Activated naive CD4-positive, alpha-beta T cell treated with anti-CD3 and anti-CD28 coated beads, Interleukin-2, amount 50 U/mL, for 72 hours (primary cell): ENCODE results near the gene FBXO24. TPM values are rescaled to one million over a fixed set of nuclear protein-coding genes. Genes with fewer than 3 reads are reported as not detected.

Experiments
- ATAC-seq, 2 donors: fragments of 150-1000 bp; cut with Tn5 transposase; 2 replicates each; pipeline ENCODE4 v1.10.0; 2021; ENCODE audit warnings: mild to moderate bottlenecking in 2 of 2, moderate library complexity in 2 of 2
- DNase-seq, 2 donors: peaks; one replicate each; pipeline ENCODE4 v3.0.0; 2021 to 2022; ENCODE audit warnings: low spot score in 2 of 2
- H3K27ac Mint-ChIP-seq, 2 donors: one replicate each; pipeline ENCODE4 v1.8.0; 2022; ENCODE audit warnings: mild to moderate bottlenecking in 2 of 2, mixed read lengths in 2 of 2
- H3K36me3 Mint-ChIP-seq, 2 donors: one replicate each; pipeline ENCODE4 v1.8.0; 2022; ENCODE audit warnings: mixed read lengths in 2 of 2
- H3K9me3 Mint-ChIP-seq, 2 donors: one replicate each; pipeline ENCODE4 v1.8.0; 2022; ENCODE audit warnings: mixed read lengths in 2 of 2
- total RNA-seq, 2 donors: library from RNA; stranded (reverse); gene quantifications; one replicate each; pipeline ENCODE4 v1.2.3, GENCODE V29; 2022

FBXO24 gene
- total RNA-seq, 2 donors from 2014 or later = 1.9 to 4.0 TPM

GRCh38 chr7:100620239-100620638, 34.1 kb downstream of the FBXO24 start:
- ATAC-seq = no peak
- Mint-ChIP-seq H3K27ac (no peak overlapping the region), H3K9me3 (no peaks in the 10 kb centered on the region), H3K36me3 (peaks cover 0 to 5% of the 10 kb centered on the region in 2 donors)
- DNase-seq = no peak

DNA sequence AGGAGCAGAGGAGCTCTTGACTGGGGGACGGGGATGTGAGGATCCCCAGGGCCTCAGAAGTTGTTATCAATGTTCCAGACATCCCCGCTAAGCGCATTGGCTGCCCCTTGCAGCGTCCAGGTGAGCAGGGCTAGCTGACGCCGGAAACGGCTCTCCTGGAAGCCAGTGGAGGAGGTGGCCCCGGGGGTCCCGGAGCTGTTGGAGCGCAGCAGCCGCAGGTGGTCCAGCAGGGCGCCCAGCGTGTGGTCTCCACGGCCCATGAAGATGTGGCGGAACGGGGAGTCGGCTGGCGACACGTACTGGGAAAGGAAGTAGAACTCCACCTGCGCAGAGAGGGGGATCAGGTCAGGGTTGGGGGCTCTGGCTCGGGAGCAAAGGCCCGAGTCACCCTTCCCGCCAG, 34.7 kb downstream of the FBXO24 start:
- Mint-ChIP-seq H3K27ac (peak overlapping the region in 1 of 2 donors; percentile 56), H3K36me3 (peaks cover 0 to 5% of the 10 kb centered on the region in 2 donors), H3K9me3 (no peaks in the 10 kb centered on the region)
- ATAC-seq (no peak), DNase-seq (no peak)

DNA sequence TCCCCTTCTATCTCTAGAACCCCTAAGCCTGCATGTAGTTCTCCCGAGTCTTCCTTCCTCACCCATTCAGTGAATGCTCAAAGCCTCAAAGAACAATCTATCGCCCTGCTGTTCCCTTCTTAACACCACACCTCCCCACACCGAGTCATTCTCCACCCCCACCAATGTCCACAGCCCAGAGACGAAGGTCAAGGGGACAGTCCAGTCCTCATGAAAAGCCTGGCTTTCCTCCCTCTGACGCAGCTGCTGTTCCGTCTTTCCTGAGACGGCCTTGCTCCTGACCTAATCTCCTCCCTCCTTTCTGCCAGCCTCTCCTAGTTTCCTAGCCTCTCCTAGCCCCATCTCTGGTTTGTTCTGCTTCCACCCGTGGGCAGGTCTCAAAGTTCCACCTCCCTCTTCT, 35.4 kb downstream of the FBXO24 start:
- Mint-ChIP-seq H3K9me3 (no peaks in the 10 kb centered on the region), H3K27ac (peak overlapping the region in 1 of 2 donors; percentile 1), H3K36me3 (peaks cover 0 to 5% of the 10 kb centered on the region in 2 donors)
- ATAC-seq (no peak), DNase-seq (no peak)

- no peaks in the 10 kb centered on the region for H3K9me3 Mint-ChIP-seq
- peaks cover 0 to 10% of the 10 kb centered on the region in 2 donors for H3K36me3 Mint-ChIP-seq
- no peak for ATAC-seq
- peak overlapping the region in 1 of 2 donors; percentile 4 for H3K27ac Mint-ChIP-seq
- DNase-seq = no peak
These were observed 38.1 kb downstream of the FBXO24 start for GRCh38 chr7:100623951-100624824.

DNA sequence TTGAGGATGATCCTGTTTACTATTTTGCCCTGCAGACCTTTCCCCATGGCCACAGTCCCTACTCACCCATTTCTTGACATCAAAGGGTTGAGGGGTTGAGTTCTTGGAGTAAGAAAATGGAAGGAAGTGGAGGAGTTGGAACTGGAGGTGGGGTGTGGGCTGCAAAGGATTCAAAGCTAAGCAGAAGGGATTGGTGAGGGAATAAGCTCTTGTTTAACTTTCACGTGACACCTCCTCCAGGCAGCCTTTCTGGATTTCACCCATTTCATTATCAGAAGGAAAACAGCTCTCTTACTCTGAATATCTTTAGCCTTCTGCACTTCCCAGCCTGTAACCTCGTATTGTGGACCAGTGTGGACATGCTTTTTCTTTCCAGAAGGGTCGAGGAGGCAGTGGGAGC, 39.9 kb downstream of the FBXO24 start:
- H3K36me3 Mint-ChIP-seq = peaks cover 0 to 10% of the 10 kb centered on the region in 2 donors
- peak overlapping the region in 1 of 2 donors; percentile 65 for H3K27ac Mint-ChIP-seq
- ATAC-seq (no peak), DNase-seq (no peak)
- no peaks in the 10 kb centered on the region for H3K9me3 Mint-ChIP-seq

GRCh38 chr7:100626530-100627237, 40.6 kb downstream of the FBXO24 start:
- DNase-seq = peak; percentile 79 to 81
- peak overlapping the region; percentile 50 to 65 for H3K27ac Mint-ChIP-seq
- ATAC-seq = peak; percentile 98 to 99
- H3K36me3 Mint-ChIP-seq = peaks cover 0 to 10% of the 10 kb centered on the region in 2 donors
- H3K9me3 Mint-ChIP-seq = no peaks in the 10 kb centered on the region

GRCh38 chr7:100627238-100627549, 41.1 kb downstream of the FBXO24 start:
- peak overlapping the region in 1 of 2 donors; percentile 65 for H3K27ac Mint-ChIP-seq

GRCh38 chr7:100629117-100629716, 43.1 kb downstream of the FBXO24 start:
- H3K9me3 Mint-ChIP-seq = no peaks in the 10 kb centered on the region
- H3K36me3 Mint-ChIP-seq = peaks cover 5 to 11% of the 10 kb centered on the region in 2 donors
- DNase-seq (peak in 1 of 2 donors; percentile 45), ATAC-seq (no peak)
- H3K27ac Mint-ChIP-seq = no peak overlapping the region

More at GRCh38 chr7:100627238-100627549, 41.1 kb downstream of the FBXO24 start:
- peaks cover 0 to 10% of the 10 kb centered on the region in 2 donors for H3K36me3 Mint-ChIP-seq
- H3K9me3 Mint-ChIP-seq = no peaks in the 10 kb centered on the region
- no peak for DNase-seq
- no peak for ATAC-seq

GRCh38 chr7:100630066-100630465, 43.9 kb downstream of the FBXO24 start:
- no peaks in the 10 kb centered on the region for H3K9me3 Mint-ChIP-seq
- H3K27ac Mint-ChIP-seq = no peak overlapping the region
- H3K36me3 Mint-ChIP-seq = peaks cover 6 to 9% of the 10 kb centered on the region in 2 donors
- ATAC-seq (no peak), DNase-seq (no peak)

- Mint-ChIP-seq H3K36me3 (peaks cover 6 to 9% of the 10 kb centered on the region in 2 donors), H3K27ac (peak overlapping the region; percentile 91 to 97), H3K9me3 (no peaks in the 10 kb centered on the region)
- DNase-seq (peak; percentile 67 to 77), ATAC-seq (peak; percentile 73 to 80)
These were observed 47.0 kb downstream of the FBXO24 start for GRCh38 chr7:100632951-100633717.

DNA sequence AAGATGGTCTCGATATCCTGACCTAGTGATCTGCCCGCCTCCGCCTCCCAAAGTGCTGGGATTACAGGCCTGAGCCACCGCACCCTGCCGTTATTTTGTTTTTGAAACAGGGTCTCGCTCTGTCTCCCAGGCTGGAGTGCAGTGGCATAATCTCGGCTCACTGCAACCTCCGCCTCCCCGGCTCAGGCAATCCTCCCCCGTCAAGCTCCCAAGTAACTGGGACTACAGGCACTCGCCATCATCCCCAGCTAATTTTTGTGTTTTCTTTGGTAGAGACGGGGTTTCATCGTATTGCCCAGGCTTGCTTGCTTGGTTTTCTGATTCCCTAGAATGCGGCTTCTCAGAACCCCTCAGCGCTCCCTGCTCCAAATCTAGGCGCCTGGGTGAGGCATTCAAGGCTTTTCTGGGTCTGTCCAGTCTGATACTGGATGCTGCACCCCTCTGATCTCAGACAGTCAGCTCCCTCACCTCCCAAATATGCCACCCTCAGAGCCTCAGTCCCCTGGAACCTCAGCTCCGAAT, 53.9 kb downstream of the FBXO24 start:
- Mint-ChIP-seq H3K36me3 (no peaks in the 10 kb centered on the region), H3K27ac (peak overlapping the region in 1 of 2 donors; percentile 39), H3K9me3 (no peaks in the 10 kb centered on the region)
- ATAC-seq (no peak), DNase-seq (no peak)

DNA sequence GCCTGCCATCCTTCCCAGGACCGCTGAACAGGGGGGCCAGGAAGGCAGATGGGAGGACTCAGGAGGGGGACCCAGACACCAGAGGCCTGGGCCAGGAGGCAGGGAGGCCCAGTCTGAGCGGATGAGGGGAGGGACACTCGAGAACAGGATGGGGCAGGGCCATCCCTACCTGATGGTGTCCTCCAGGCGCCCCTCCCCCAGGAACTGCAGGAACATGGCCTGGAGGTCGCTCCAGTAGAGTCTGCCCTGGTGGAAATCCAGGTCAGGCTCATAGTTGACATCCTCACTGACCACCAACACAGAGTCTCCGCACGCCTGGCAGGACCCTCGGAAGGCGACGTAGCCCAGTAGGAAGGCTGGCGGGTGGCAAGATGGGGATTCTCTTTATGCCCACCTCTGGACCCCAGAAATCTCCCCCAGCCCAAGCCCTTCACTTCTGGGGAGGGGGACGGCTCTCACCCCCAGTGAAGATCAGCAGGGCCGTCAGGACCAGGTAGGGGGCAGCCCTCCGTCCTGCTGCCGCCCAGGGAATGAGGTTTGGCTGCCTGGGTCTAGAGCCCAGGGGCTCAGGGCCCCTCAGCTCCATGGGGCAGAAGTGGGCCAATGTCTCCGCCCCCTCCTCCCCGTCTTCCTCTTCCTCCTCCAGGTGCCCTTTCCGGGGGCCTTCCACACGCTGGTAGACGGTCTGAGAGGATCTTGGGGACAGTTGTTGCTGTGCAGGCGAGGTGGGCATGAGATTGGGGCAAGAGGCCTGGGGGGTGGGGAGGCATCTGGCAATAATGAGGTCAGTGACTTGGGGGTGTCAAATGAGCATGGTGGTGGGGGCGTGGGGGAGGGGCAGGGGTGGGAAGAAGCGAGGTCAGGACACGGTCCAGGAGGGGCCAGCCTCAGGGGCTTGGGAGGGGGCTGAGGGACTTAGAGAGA, 54.7 kb downstream of the FBXO24 start:
- H3K27ac Mint-ChIP-seq = peak overlapping the region in 1 of 2 donors; percentile 39
- no peak for ATAC-seq

GRCh38 chr7:100641463-100641859, 55.3 kb downstream of the FBXO24 start, which contains the start of gene TFR2:
TFR2 (minus strand) TSS chr7:100641552; CDS start chr7:100641509, 43 bp downstream.
- ATAC-seq (no peak), DNase-seq (no peak)
- no peaks in the 10 kb centered on the region for H3K9me3 Mint-ChIP-seq
- peak within 1 kb of the TSS; percentile 37 to 39 for H3K27ac Mint-ChIP-seq
- no peaks in the 10 kb centered on the region for H3K36me3 Mint-ChIP-seq

More for the DNA sequence above, 54.7 kb downstream of the FBXO24 start:
- Mint-ChIP-seq H3K36me3 (no peaks in the 10 kb centered on the region), H3K9me3 (no peaks in the 10 kb centered on the region)
- DNase-seq = no peak

DNA sequence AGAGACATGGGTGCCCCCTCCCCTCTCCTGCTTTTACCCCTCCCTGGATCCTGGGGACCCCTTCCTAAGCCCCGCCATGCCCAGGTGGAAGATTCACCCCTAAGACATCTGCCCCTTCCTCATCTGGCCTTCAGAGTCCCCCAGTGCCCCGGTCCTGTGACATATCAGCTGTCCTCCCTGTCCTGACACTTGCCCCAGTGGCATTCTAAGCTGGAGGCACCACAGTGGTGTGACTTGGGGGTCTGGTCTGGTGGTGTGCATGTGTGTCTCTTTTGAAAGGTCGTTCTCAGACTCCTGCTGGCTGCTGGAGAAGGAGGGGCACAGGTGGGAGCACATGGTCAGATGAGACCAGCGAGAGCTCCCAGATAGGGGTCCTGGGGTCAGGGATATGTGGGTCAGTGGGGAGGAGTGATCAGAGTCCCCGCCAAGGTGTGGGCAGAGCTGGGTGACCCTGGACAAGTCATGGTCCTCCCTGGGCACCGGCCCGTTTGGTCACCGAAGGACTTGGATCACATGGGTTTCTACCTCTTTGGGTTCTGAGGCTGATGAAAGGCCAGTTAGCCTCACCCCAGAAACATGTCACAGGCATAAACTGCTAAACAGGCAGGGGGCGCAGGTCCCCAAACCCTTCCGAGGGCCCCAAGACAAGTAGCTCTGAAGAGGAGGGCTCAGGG, 55.9 kb downstream of the FBXO24 start:
- ATAC-seq (no peak), DNase-seq (no peak)
- H3K9me3 Mint-ChIP-seq = no peaks in the 10 kb centered on the region
- H3K27ac Mint-ChIP-seq = peak overlapping the region in 1 of 2 donors; percentile 37
- H3K36me3 Mint-ChIP-seq = no peaks in the 10 kb centered on the region

- Mint-ChIP-seq H3K27ac (no peak overlapping the region), H3K36me3 (no peaks in the 10 kb centered on the region), H3K9me3 (no peaks in the 10 kb centered on the region)
- DNase-seq (peak in 1 of 2 donors; percentile 47), ATAC-seq (peak; percentile 45 to 85)
These were observed 56.4 kb downstream of the FBXO24 start for GRCh38 chr7:100642534-100642907.
